HG03064 (cell line): ENCODE measurements around the gene ELFN1.

Source experiments
- ATAC-seq: cut with Tn5 transposase; IDR thresholded peaks from one replicate; pipeline ENCODE4 v1.9.1; 2021; ENCODE audit warnings: low read depth; ENCODE audit not compliant: unreplicated experiment

Gene ELFN1

GRCh38 chr7:1669954-1670893 lies at the start of gene ELFN1:
ELFN1 (plus strand) TSS chr7:1670277; CDS start chr7:1744597, 74,320 bp downstream.
- ATAC-seq, result no peak

- no peak for ATAC-seq
Measured at GRCh38 chr7:1620835-1621234, 49.2 kb upstream of the ELFN1 start.

- no peak for ATAC-seq
Measured at GRCh38 chr7:1621718-1622117, 48.4 kb upstream of the ELFN1 start.

- ATAC-seq, result no peak
Measured at GRCh38 chr7:1622441-1622840, 47.6 kb upstream of the ELFN1 start.

- ATAC-seq, result no peak
Measured at GRCh38 chr7:1623810-1624209, 46.3 kb upstream of the ELFN1 start.

GRCh38 chr7:1624999-1625927 lies 44.8 kb upstream of the ELFN1 start:
- ATAC-seq, result no peak

- no peak for ATAC-seq
Measured at GRCh38 chr7:1626769-1627168, 43.3 kb upstream of the ELFN1 start.

- no peak for ATAC-seq
Measured at GRCh38 chr7:1630700-1631336, 39.3 kb upstream of the ELFN1 start.

GRCh38 chr7:1631678-1632077 lies 38.4 kb upstream of the ELFN1 start:
- ATAC-seq, result no peak

GRCh38 chr7:1632506-1632905 lies 37.6 kb upstream of the ELFN1 start:
- no peak for ATAC-seq

GRCh38 chr7:1632916-1633785 lies 36.9 kb upstream of the ELFN1 start:
- no peak for ATAC-seq

- no peak for ATAC-seq
Measured at GRCh38 chr7:1635401-1635800, 34.7 kb upstream of the ELFN1 start.

GRCh38 chr7:1637155-1637554 lies 32.9 kb upstream of the ELFN1 start:
- ATAC-seq, result no peak

GRCh38 chr7:1638215-1638661 lies 31.8 kb upstream of the ELFN1 start:
- no peak for ATAC-seq

GRCh38 chr7:1639071-1639470 lies 31.0 kb upstream of the ELFN1 start:
- no peak for ATAC-seq

- no peak for ATAC-seq
Measured at GRCh38 chr7:1639532-1640175, 30.4 kb upstream of the ELFN1 start.

- ATAC-seq, result no peak
Measured at GRCh38 chr7:1640376-1641172, 29.5 kb upstream of the ELFN1 start.

- ATAC-seq, result no peak
Measured at GRCh38 chr7:1641173-1641572, 28.9 kb upstream of the ELFN1 start.
